ENCODE measurements around the gene LASP1.

LASP1 gene

DNA sequence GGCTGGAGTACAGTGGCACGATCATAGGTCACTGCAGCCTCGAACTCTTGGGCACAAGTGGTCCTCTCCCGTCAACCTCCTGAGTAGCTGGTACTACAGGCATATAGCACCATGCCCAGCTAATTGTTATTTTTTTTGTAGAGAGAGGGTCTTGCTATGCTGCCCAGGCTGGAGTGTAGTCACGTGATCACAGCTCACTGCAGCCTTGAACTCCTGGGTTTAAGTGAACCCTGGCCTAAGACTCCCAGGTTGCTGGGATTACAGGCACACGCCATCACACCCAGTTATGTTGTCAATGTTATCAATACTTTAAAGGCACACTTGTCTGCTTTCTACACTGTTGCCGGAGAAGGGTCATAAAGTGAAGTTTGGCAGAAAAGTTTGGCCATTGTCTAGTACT, 33.5 kb downstream of the LASP1 start:
- Histone ChIP-seq H3K4me3 (no peak overlapping the region), H3K4me1 (peaks cover 0 to 83% (median 65%) of the 10 kb centered on the region in 4 donors), H3K9me3 (no peaks in the 10 kb centered on the region), H3K36me3 (peaks cover 30 to 55% (median 36%) of the 10 kb centered on the region in 3 donors), H3K27ac (peak overlapping the region; percentile 67 to 77), H3K27me3 (no peaks in the 10 kb centered on the region)
- TF ChIP-seq, protein P1, sequence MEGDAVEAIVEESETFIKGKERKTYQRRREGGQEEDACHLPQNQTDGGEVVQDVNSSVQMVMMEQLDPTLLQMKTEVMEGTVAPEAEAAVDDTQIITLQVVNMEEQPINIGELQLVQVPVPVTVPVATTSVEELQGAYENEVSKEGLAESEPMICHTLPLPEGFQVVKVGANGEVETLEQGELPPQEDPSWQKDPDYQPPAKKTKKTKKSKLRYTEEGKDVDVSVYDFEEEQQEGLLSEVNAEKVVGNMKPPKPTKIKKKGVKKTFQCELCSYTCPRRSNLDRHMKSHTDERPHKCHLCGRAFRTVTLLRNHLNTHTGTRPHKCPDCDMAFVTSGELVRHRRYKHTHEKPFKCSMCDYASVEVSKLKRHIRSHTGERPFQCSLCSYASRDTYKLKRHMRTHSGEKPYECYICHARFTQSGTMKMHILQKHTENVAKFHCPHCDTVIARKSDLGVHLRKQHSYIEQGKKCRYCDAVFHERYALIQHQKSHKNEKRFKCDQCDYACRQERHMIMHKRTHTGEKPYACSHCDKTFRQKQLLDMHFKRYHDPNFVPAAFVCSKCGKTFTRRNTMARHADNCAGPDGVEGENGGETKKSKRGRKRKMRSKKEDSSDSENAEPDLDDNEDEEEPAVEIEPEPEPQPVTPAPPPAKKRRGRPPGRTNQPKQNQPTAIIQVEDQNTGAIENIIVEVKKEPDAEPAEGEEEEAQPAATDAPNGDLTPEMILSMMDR (IDR thresholded peaks at IDR 0.05): no peak
- no peak for DNase-seq
- intact Hi-C loops (cut with DNase I; ENCODE audit: low total_unique reads): no loop called here

DNA sequence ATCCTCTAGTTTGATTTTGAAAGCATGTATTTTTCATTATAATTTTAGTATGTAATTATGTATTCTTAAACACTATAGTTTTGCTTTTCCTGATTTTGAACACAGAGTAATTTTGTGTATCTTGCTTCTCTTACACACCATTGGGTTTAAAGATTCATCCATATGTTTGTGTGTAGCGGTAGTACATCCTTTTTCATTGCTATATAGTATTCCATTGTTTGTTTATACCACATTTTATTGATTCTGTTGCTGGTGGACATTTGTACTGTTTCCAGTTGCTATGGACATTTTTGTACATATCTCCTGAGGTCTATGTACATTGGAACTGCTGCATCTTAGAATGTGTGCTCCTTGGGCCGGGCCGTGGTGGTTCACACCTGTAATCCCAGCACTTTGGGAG, 35.0 kb downstream of the LASP1 start:
- Histone ChIP-seq H3K4me1 (peaks cover 0 to 79% (median 62%) of the 10 kb centered on the region in 4 donors), H3K36me3 (peaks cover 22 to 42% (median 25%) of the 10 kb centered on the region in 3 donors), H3K9me3 (no peaks in the 10 kb centered on the region), H3K4me3 (no peak overlapping the region), H3K27me3 (no peaks in the 10 kb centered on the region), H3K27ac (peak overlapping the region in 1 of 2 donors; percentile 2)
- TF ChIP-seq, protein P1 (IDR thresholded peaks at IDR 0.05): no peak
- intact Hi-C loops (cut with DNase I; ENCODE audit: low total_unique reads): no loop called here
- DNase-seq: no peak

DNA sequence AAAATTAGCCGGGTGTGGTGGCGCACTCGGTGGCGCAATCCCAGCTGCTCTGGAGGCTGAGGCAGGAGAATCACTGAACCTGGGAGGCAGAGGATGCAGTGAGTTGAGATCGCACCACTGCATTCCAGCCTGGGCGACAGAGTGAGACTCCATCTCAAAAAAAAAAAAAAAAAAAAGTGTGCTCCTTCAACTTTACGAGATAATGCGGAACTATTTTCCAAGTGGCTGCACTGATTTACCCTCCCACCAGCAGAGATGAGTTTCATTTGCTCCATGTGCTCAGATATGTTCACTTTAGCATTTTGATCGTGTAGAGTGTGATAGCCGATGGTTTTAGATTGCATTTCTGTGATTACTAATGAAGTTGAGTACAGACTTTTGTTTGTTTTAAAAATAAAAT, 35.5 kb downstream of the LASP1 start:
- intact Hi-C loops (cut with DNase I; ENCODE audit: low total_unique reads): no loop called here
- peak overlapping the region in 1 of 2 donors; percentile 54 for H3K27ac ChIP-seq
- H3K27me3 ChIP-seq: no peaks in the 10 kb centered on the region
- H3K36me3 ChIP-seq: peaks cover 25 to 42% (median 27%) of the 10 kb centered on the region in 3 donors
- DNase-seq: no peak
- no peaks in the 10 kb centered on the region for H3K9me3 ChIP-seq
- H3K4me1 ChIP-seq: peaks cover 0 to 79% (median 59%) of the 10 kb centered on the region in 4 donors
- TF ChIP-seq, protein P1 (IDR thresholded peaks at IDR 0.05): no peak
- H3K4me3 ChIP-seq: no peak overlapping the region

DNA sequence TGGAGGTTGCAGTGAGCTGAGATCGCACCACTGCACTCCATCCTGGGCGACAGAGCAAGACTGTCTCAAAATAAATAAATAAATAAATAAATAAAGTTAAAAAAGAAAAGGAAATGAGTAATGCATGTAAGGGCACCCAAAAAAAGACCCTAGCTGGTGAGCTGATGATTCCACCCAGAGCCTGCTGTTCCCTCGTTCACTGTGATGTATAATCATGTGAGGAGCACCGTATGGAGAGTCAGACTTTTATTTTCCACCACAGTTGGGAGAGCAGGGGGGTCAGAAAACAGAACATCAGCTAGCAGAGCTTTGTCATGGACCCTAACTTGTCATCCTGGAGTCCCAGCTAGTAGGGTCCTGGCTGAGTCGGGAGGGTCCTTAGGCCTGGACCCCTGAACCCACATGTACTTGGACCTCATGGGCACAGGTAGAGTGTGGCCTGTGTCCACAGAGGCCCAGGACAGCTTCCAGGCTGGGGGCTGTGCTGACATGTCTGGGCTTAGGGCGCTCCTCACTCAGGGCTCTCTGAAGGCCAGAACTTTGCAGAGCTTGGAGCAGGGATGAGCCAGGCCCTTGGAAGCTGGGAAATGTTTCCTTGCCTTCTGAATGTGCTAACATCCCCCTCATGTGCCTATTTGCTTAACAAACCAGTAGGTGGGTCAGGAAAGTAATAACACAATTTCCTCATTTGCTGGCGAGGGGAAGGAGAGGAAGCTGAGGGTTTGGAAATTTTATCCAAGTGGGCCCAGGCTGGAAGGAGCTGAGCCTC, 36.8 kb downstream of the LASP1 start:
- Histone ChIP-seq H3K36me3 (peaks cover 25 to 49% (median 35%) of the 10 kb centered on the region in 3 donors), H3K27ac (peak overlapping the region; percentile 54 to 62), H3K4me1 (peaks cover 0 to 76% (median 54%) of the 10 kb centered on the region in 4 donors), H3K9me3 (no peaks in the 10 kb centered on the region), H3K27me3 (no peaks in the 10 kb centered on the region), H3K4me3 (no peak overlapping the region)
- TF ChIP-seq, protein P1 (IDR thresholded peaks at IDR 0.05): no peak
- peak in 1 of 2 donors; percentile 9 for DNase-seq
- intact Hi-C loops (cut with DNase I; ENCODE audit: low total_unique reads): no loop called here

DNA sequence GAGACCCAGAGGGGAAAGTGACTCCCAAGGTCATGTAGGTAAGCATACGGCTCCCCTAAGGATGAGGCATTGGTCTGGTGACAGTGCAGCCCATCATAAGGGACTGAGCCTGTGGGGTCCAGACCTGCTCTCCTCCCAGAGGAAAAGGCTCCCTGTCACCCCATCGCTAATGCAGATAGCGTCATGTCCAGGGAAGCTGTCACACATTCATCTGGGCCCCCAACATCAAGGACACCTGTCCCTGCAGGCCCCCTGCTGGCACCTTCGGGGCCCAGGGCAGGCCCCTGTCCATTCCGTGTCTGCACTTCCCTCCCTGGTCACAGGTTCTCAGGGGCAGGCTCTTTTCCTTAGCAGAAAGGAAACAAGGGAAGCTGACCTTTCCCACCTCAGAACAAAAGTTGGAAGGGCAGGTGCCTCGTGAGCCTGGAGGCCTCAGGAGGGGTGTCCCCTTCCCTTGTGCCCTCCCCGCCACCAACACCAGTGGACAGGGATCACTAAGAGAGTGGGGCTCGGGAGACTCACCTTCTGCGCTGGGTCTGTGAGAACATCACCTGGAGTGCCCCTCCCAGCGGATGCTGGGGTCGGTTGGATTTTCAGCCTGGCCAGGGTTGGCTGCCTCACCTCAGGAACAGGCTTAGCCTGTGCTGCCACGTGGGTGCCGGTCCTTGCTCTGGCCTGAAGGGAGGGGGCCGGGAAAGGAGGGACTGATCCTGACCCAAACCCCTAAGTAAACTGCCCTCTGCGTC, 38.2 kb downstream of the LASP1 start:
- Histone ChIP-seq H3K27ac (peak overlapping the region; percentile 54 to 62), H3K9me3 (no peaks in the 10 kb centered on the region), H3K4me3 (no peak overlapping the region), H3K4me1 (peaks cover 0 to 76% (median 56%) of the 10 kb centered on the region in 4 donors), H3K27me3 (no peaks in the 10 kb centered on the region), H3K36me3 (peaks cover 22 to 50% (median 41%) of the 10 kb centered on the region in 3 donors)
- peak in 1 of 2 donors; percentile 54 for DNase-seq
- TF ChIP-seq, protein P1 (IDR thresholded peaks at IDR 0.05): no peak
- intact Hi-C loops (cut with DNase I; ENCODE audit: low total_unique reads): no loop called here
